Smooth muscle cell (in vitro differentiated cells): ENCODE results near the gene GRIK2. TPM values are rescaled to one million over a fixed set of nuclear protein-coding genes. Genes with fewer than 3 reads are reported as not detected.

Experiments used
- DNase-seq: peaks from one replicate; lab custom pipeline; 2025; ENCODE audit not compliant: unreplicated experiment; lab: John Stamatoyannopoulos, UW
- H2AFZ ChIP-seq: fragments of 200-600 bp; sonication (generic); 2 replicates; pipeline ENCODE4 v1.6.0; 2016; ENCODE audit warnings: antibody characterized with exemption, low read depth, mild to moderate bottlenecking
- H3F3A ChIP-seq: fragments of 200-600 bp; sonication (generic); 2 replicates; pipeline ENCODE4 v1.6.0; 2017; ENCODE audit warnings: antibody characterized with exemption, low read depth
- H3K27ac ChIP-seq: fragments of 200-600 bp; sonication (generic); 2 replicates; pipeline ENCODE4 v1.5.1; 2016; ENCODE audit warnings: low read depth, mild to moderate bottlenecking
- H3K27me3 ChIP-seq: fragments of 200-600 bp; sonication (generic); 2 replicates; pipeline ENCODE4 v1.6.1; 2016; ENCODE audit warnings: low read depth, mild to moderate bottlenecking
- H3K36me3 ChIP-seq: fragments of 200-600 bp; sonication (generic); 2 replicates; pipeline ENCODE4 v1.5.1; 2016; ENCODE audit warnings: low read depth
- H3K4me1 ChIP-seq: fragments of 200-600 bp; sonication (generic); 2 replicates; pipeline ENCODE4 v1.5.1; 2016; ENCODE audit warnings: low read depth
- H3K4me2 ChIP-seq: fragments of 200-600 bp; sonication (generic); 2 replicates; pipeline ENCODE4 v1.6.0; 2016; ENCODE audit warnings: mild to moderate bottlenecking
- H3K4me3 ChIP-seq: fragments of 200-600 bp; sonication (generic); 2 replicates; pipeline ENCODE4 v1.5.1; 2016; ENCODE audit warnings: mild to moderate bottlenecking
- H3K79me2 ChIP-seq: fragments of 200-600 bp; sonication (generic); 2 replicates; pipeline ENCODE4 v1.6.0; 2016; ENCODE audit warnings: low read depth, mild to moderate bottlenecking
- H3K9ac ChIP-seq: fragments of 200-600 bp; sonication (generic); 2 replicates; pipeline ENCODE4 v1.6.0; 2016; ENCODE audit warnings: low read depth
- H3K9me3 ChIP-seq: fragments of 200-600 bp; sonication (generic); replicated peaks from 2 replicates; pipeline ENCODE4 v1.5.1; 2016; ENCODE audit warnings: low read depth
- H4K20me1 ChIP-seq: fragments of 200-600 bp; sonication (generic); 2 replicates; pipeline ENCODE4 v1.6.0; 2016; ENCODE audit warnings: low read depth
- WGBS: methylation state at CpG from one replicate; pipeline ENCODE4 v1.1.7; 2016; ENCODE audit warnings: low lambda C conversion rate; 5-methylcytosine and 5-hydroxymethylcytosine counted together
- polyA plus RNA-seq: library from polyadenylated mRNA; unstranded; fragments of >200 nt; fragmentation: Nextera tagmentation; extraction: Ambion mirVana; gene quantifications from 2 replicates; pipeline ENCODE4 v1.2.1, GENCODE V29; 2016
- total RNA-seq: library from RNA; depleted of rRNA; stranded (reverse); fragments of >200 nt; gene quantifications from 2 replicates; pipeline ENCODE4 v1.2.3, GENCODE V29; 2014
- TF ChIP-seq, protein P1 (sequence below): fragments of 200-600 bp; sonication (generic); IDR thresholded peaks from 2 replicates; pipeline ENCODE4 v1.5.1; 2017; ENCODE audit warnings: borderline replicate concordance, mild to moderate bottlenecking, antibody characterized with exemption; ENCODE audit not compliant: insufficient read depth, poor library complexity, severe bottlenecking

Gene GRIK2
- total and polyA plus RNA-seq, 2 experiments from 2014 or later: 10.0 to 23.6 TPM

DNA sequence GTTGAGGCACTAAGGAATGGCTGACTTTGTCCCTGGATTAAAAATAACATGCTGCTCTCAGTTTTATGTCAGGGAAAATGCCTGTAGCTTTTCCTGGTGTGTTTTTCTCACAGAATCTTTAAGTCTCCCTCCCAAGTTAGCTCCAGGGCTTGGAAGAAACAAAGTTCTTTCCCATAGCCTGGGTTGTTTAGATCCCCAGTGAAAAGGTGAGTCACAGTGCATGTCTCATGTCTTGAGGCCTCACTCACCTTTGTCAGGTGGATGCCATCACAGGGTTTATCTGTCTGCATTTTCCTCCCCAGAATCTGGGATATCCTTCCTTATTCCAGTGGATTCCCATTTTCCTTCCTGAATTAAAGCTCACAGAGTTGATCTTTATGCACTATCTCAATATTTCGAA is 722.4 kb downstream of the GRIK2 start:
- H2AFZ ChIP-seq: no peak overlapping the region
- no peak overlapping the region for H3K9ac ChIP-seq
- no peaks in the 10 kb centered on the region for H3K36me3 ChIP-seq
- no peaks in the 10 kb centered on the region for H3K4me1 ChIP-seq
- no peaks in the 10 kb centered on the region for H3K27me3 ChIP-seq
- H3K79me2 ChIP-seq: no peaks in the 10 kb centered on the region
- no peak overlapping the region for H3K4me2 ChIP-seq
- H4K20me1 ChIP-seq: no peaks in the 10 kb centered on the region
- DNase-seq: no peak
- H3K9me3 ChIP-seq: no peaks in the 10 kb centered on the region
- WGBS: 78% methylated on average over 1 of the region's 1 CpG
- TF ChIP-seq, protein P1, sequence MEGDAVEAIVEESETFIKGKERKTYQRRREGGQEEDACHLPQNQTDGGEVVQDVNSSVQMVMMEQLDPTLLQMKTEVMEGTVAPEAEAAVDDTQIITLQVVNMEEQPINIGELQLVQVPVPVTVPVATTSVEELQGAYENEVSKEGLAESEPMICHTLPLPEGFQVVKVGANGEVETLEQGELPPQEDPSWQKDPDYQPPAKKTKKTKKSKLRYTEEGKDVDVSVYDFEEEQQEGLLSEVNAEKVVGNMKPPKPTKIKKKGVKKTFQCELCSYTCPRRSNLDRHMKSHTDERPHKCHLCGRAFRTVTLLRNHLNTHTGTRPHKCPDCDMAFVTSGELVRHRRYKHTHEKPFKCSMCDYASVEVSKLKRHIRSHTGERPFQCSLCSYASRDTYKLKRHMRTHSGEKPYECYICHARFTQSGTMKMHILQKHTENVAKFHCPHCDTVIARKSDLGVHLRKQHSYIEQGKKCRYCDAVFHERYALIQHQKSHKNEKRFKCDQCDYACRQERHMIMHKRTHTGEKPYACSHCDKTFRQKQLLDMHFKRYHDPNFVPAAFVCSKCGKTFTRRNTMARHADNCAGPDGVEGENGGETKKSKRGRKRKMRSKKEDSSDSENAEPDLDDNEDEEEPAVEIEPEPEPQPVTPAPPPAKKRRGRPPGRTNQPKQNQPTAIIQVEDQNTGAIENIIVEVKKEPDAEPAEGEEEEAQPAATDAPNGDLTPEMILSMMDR: no peak
- H3F3A ChIP-seq: no peaks in the 10 kb centered on the region
- H3K27ac ChIP-seq: no peak overlapping the region
- H3K4me3 ChIP-seq: no peak overlapping the region

- Histone ChIP-seq H3K79me2 (no peaks in the 10 kb centered on the region), H3K9me3 (no peaks in the 10 kb centered on the region), H3K4me1 (no peaks in the 10 kb centered on the region), H3K4me2 (no peak overlapping the region), H4K20me1 (no peaks in the 10 kb centered on the region), H3F3A (no peaks in the 10 kb centered on the region), H3K27ac (no peak overlapping the region), H3K27me3 (no peaks in the 10 kb centered on the region), H3K4me3 (no peak overlapping the region), H2AFZ (no peak overlapping the region), H3K36me3 (no peaks in the 10 kb centered on the region), H3K9ac (no peak overlapping the region)
- WGBS: 83% methylated on average over 1 of the region's 1 CpG
- no peak for DNase-seq
- TF ChIP-seq, protein P1: no peak
Observed at GRCh38 chr6:102118034-102118433, 724.5 kb downstream of the GRIK2 start.
